Right renal cortex interstitium (tissue), 3 donors: ENCODE measurements around the gene TRIM62. TPM values are rescaled to one million over a fixed set of nuclear protein-coding genes. Genes with fewer than 3 reads are reported as not detected.

Experiments
- DNase-seq, 3 donors: peaks; one replicate each; pipeline ENCODE4 v3.0.0-alpha.2; 2013; ENCODE audit warnings: low read depth in 3 of 3, low spot score in 2 of 3
- polyA plus RNA-seq, 3 donors: library from polyadenylated mRNA; unstranded; fragments of 120-200 nt; gene quantifications; one replicate each; pipeline ENCODE4 v1.2.1, GENCODE V29; 2013; ENCODE audit not compliant: insufficient read length in 3 of 3

The TRIM62 gene
- polyA plus RNA-seq, 3 donors: 6.2 to 6.7 (median 6.4) TPM

- no peak for DNase-seq
Measured at GRCh38 chr1:33162141-33162540, 19.7 kb downstream of the TRIM62 start.

DNA sequence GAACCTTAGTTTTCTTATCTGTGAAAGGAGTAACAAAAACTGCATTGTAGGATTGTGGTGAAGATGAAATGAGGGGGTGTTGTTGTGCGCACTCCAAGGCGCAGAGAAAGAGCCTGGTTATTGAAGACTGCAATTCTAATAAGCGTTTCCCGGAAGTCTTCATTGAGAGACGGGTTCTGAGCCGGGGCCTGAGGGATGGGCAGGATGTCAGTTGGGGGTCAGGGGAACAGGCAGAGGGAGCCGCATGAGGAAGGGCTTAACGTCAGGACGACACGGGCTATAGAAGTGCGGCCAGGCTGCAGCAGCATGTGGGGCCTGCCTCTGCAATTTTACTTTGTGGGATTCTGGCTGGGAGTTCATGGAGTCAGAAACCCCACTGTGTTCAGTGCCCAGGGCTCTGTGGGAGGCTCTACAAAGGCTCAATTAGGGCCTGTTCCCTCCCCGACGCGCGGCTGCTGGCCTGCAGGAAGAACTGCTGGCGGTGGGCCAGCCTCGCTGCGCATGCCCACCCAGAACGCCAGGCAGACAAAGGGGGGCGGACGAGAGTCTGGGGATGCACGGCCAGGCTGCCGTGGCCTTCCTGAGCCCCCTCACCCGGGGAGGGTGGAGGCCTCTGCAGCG lies 20.7 kb downstream of the TRIM62 start:
- peak in 1 of 3 donors; percentile 52 for DNase-seq

DNA sequence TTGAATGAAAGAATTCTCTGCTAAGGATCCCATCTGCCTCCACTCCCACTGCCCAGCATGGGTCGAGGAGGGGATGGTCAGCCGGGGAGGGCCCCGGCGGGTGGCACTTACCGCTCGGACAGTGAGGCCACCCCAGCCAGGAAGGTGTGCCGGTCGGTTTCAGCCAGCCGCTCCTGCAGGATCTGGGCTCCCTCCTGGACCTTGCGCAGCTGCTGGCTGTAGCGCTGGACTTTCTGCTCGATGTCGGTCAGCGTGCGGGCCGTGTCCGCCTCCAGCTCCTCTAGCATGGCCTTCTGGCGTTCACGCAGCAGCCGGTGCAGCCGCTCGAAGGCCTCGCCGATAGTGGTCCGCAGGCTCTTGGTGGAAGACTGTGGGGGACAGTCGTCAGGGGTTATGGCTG lies 22.3 kb downstream of the TRIM62 start:
- no peak for DNase-seq

DNA sequence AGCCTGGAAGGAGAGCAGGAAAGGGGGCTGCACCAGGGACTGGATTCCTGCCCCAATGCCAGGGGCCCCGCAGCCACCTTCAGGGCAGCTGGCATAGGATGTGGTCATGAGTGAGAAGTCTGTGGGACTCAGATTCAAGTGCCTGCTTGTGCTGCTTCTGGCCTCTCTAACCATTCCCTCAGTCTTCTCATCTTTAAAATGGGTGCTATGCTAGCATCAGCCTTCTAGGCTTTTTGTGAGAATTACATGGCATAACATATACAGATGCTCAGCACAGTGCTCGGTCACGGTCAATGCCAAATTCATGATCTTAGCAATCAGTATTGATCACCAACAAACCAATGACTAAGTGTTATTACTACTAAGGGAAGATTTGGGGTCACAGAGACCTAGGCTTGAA lies 23.5 kb downstream of the TRIM62 start:
- no peak for DNase-seq

GRCh38 chr1:33157131-33157530 lies 24.7 kb downstream of the TRIM62 start:
- no peak for DNase-seq

DNA sequence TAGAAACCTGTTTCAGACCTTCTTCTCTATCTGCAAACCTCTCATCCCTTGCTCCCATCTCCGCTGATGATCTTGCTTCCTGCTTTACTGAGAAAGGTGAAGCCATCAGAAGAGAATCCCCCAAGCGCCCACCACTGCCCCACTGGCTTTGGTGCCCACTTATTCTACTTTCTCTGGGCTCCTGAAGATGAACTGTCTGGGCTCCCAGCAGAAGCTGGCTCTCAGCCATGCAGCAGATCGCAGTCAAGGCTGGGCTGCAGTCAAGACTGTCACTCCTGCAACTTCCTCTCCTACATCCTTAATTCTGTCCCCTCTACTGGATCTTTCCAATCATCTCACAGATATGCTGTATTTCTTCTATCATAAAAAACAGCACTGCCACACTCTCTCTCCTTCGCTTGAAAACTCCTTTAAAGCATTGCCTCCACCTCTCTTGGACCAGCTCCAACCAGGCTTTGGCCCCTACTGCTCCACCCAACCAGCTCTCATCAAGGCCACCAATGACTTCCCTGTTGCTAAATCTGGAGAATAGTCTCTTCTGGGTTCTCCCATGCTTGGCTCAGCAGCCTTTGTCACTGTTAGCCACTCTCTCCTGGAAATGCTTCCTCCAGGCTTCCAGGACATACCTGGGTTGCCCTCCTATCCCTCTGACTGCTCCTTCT lies 25.8 kb downstream of the TRIM62 start:
- DNase-seq: no peak

DNA sequence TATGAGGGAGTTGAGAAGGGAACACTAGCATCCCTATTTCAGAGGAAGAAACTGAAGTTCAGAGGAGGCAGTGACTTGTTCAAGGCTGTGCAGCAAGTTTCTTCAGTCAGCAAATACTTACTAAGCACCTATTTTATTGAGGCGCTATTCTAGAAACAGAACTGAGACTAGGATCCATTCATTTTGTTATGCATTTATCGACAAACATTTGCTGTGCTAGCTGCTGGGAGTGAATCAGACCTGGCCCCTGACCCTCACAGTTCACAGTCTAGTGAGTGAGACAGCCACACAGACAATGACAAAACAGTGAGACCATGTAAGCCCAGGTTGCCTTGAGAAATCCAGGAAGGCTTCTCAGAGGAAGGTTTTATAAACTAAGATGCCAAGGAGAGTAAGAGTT lies 28.2 kb downstream of the TRIM62 start:
- no peak for DNase-seq

- no peak for DNase-seq
Measured at GRCh38 chr1:33152685-33153432, 29.0 kb downstream of the TRIM62 start.

DNA sequence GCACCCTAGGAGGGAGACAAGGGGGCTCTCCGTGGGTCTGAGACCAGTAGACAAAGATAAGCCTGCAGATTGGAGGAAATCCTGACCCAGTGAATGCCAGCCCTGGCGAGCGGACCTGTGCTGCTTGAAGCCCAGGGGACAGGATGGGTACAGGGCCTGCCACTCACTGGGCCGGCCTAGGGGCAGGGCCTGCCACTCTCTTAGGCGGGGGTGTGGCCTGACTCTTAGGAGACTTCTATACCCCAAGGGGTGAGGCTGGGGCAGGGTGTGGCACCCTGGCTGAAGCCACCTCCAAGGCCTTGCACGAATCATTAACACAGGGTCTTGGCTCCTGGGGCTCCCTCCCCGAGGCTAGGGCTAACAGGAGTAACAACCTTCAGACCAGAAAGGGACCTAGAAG lies 30.7 kb downstream of the TRIM62 start:
- no peak for DNase-seq

DNA sequence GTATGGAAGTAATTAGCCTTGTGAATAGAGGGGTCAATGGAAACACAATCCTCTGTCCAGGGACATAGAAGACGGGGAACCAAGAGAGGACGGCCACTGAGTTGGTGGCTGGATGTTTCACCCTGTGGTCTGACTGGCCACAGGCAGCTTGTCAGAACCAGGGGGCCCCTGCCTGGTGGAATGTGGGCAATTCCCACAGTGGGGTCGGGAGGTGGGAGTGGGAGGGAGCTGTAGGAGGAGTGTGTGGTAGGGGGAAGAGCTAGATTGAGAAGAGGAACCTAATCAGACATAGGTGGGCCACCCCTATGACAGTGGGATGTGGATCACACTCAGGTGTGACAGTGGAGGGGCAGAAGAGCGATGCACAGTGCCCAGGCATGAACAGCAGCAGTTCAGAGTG lies 31.3 kb downstream of the TRIM62 start:
- no peak for DNase-seq

GRCh38 chr1:33149453-33150190 lies 32.2 kb downstream of the TRIM62 start:
- DNase-seq: no peak

DNA sequence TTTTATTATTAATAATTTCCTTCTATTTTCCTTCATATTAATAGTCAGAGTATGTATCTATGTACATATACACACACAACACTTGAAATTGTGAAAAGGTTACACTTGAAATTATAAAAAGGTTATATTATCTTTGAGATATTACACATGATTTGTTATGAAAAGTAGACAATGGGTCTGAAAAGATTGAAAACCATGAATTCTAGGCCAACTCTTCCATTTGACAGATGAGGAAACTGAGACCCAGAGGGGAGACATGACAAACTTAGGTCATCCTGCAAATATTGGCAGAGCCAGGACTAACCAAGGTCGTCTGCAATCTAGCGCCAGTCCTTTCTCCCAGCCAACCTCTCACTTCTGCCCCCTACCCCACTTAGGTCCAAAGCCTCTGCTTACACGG lies 33.2 kb downstream of the TRIM62 start:
- DNase-seq: no peak

- DNase-seq: no peak
Measured at GRCh38 chr1:33147997-33148314, 33.9 kb downstream of the TRIM62 start.

DNA sequence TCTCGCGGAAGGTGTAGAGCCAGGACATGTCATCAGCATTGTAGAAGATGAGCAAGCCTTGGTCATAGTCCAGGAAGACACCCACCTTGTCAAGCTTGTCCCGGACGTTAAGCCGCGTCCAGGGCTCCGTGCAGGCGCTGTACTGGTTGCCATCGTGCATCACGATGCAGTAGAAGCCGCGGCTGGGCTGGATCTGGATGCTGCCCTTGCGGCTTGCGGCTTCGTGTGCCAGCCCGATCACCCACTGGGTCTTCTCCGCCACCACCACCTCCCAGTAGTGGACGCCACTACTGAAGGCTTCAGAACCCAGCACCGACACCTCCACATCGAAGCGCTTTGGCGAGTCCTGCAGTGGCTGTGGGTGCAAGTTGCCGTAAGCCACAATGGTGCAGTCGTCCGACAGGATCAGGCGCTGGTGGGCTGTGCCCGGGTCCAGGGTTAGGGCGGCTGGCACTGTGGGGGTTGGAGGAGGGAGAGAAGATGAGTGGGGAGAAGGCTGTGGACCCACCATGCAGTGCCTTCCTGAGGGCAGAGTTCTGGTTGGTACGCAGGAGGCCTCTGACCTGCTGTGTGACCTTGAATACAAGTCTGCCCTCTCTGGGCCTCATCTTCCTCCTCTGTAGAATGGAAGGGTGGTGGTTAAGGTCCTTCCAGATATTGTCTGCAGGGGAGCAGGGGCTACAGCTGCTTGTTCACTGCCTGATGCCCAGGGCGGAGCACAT lies 34.4 kb downstream of the TRIM62 start:
- no peak for DNase-seq

- DNase-seq: no peak
Measured at GRCh38 chr1:33146003-33146402, 35.8 kb downstream of the TRIM62 start.

GRCh38 chr1:33143698-33144097 lies 38.1 kb downstream of the TRIM62 start:
- DNase-seq: no peak

DNA sequence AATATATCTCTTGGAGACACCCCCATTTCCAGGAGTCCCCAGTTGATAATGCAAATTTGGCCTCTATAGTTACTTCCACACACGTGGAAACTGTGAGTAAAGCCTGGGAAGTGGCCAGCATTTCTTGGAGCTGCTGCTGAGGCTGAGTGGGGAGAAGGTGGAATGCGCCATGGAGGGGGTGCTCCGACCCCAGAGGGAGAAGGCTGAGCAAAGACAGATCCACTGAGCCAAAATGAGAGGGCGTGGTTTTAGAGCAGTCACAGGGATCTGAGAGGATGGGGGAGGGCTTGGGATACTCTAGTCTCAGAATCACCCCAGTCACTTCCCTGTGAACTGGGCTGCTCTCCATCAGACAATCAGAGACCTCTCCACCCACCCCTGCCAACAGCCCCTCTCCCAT lies 38.7 kb downstream of the TRIM62 start:
- DNase-seq: no peak

- DNase-seq: no peak
Measured at GRCh38 chr1:33142483-33143064, 39.3 kb downstream of the TRIM62 start.

GRCh38 chr1:33141781-33142180 lies 40.1 kb downstream of the TRIM62 start:
- DNase-seq: no peak

DNA sequence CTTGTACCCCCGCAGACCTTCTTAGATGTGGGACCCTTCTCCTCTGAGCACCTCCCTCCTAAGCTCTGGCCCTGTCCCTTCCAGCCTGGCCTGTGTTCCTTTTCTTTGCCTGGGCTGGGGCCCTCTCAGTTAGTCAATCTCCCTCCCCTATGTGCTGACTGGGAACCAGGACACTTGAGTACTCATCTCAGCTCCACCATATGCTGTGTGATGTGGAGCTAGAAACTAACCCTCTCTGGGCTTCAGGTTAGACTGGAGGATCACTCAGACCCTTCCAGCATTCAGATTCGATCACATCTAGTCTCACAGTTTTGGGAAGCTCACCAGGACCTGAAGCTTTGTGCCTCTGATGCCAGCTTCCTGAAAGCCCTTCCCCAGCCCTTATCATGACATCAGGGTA lies 40.6 kb downstream of the TRIM62 start:
- no peak for DNase-seq
